GM12875 (cell line): ENCODE measurements around the gene EML4.

Source experiments
- H3K4me3 ChIP-seq: one replicate; pipeline ENCODE4 v1.5.1; 2011; ENCODE audit warnings: low read depth, low read length, control low read depth
- TF ChIP-seq, protein P1 (sequence below): IDR thresholded peaks from 2 replicates; pipeline ENCODE4 v1.5.1; 2011; ENCODE audit warnings: low read depth, mild to moderate bottlenecking, control low read depth, inconsistent platforms, low read length, moderate library complexity, borderline replicate concordance; ENCODE audit not compliant: insufficient read depth

Gene EML4

GRCh38 chr2:42293019-42293418 is 123.9 kb downstream of the EML4 start:
- H3K4me3 ChIP-seq: no peak overlapping the region
- TF ChIP-seq, protein P1, sequence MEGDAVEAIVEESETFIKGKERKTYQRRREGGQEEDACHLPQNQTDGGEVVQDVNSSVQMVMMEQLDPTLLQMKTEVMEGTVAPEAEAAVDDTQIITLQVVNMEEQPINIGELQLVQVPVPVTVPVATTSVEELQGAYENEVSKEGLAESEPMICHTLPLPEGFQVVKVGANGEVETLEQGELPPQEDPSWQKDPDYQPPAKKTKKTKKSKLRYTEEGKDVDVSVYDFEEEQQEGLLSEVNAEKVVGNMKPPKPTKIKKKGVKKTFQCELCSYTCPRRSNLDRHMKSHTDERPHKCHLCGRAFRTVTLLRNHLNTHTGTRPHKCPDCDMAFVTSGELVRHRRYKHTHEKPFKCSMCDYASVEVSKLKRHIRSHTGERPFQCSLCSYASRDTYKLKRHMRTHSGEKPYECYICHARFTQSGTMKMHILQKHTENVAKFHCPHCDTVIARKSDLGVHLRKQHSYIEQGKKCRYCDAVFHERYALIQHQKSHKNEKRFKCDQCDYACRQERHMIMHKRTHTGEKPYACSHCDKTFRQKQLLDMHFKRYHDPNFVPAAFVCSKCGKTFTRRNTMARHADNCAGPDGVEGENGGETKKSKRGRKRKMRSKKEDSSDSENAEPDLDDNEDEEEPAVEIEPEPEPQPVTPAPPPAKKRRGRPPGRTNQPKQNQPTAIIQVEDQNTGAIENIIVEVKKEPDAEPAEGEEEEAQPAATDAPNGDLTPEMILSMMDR: no peak

DNA sequence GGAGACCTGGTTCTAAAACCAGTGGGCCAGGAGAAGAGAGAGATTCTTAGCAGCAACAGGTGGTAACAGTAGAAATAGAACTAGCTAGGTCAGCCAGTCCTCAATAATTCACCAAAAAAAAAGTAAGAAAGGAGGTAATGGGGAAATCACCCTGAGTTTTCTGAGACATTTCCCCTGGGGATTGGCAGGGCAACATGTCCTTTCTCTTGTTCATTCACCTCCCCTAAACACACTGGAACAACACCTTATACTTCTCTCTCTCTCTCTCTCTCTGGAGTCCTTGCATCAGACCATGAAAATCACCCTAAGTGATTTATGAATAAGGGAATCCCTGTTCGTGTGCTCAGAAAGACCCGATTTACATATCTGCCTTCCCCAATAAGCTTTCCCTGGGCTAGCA is 127.1 kb downstream of the EML4 start:
- TF ChIP-seq, protein P1: no peak
- H3K4me3 ChIP-seq: no peak overlapping the region

GRCh38 chr2:42297322-42297936 is 128.3 kb downstream of the EML4 start:
- TF ChIP-seq, protein P1: no peak
- no peak overlapping the region for H3K4me3 ChIP-seq

- no peak overlapping the region for H3K4me3 ChIP-seq
- TF ChIP-seq, protein P1: no peak
These were observed 129.0 kb downstream of the EML4 start for GRCh38 chr2:42298132-42298531.

GRCh38 chr2:42298996-42299754 is 130.0 kb downstream of the EML4 start:
- no peak overlapping the region for H3K4me3 ChIP-seq
- TF ChIP-seq, protein P1: no peak

GRCh38 chr2:42300527-42300926 is 131.4 kb downstream of the EML4 start:
- TF ChIP-seq, protein P1: no peak
- no peak overlapping the region for H3K4me3 ChIP-seq

DNA sequence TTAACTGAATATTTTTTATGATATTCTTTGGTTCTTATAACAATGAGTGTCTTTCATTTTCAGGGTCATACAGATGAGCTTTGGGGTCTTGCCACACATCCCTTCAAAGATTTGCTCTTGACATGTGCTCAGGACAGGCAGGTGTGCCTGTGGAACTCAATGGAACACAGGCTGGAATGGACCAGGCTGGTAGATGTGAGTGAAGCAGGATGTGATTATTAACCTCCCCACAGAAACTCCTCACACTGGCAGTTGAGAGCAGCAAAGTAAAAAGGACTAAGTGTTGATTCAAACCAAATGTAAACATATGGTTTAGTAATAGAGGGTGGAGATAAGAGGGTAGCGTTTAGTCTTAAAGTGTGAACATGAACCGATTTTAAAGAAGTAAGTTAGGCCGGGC is 134.1 kb downstream of the EML4 start:
- no peak overlapping the region for H3K4me3 ChIP-seq
- TF ChIP-seq, protein P1: no peak
